WTC11 (cell line): ENCODE data around the gene SCYGR8. TPM values are rescaled to one million over a fixed set of nuclear protein-coding genes. Genes with fewer than 3 reads are reported as not detected.

ENCODE experiments used
- ATAC-seq: fragments of 200-7000 bp; cut with Tn5 transposase; 2 replicates; pipeline ENCODE4 v1.10.0; 2021; ENCODE audit warnings: mild to moderate bottlenecking, moderate library complexity
- CTCF ChIA-PET: fragments of 300-600 bp; sonication (Branson Sonifier 250); formaldehyde crosslinking; loops from one replicate; lab custom pipeline; 2021; ENCODE audit warnings: antibody characterized with exemption; lab: Charles Lee
- POLR2A ChIA-PET: fragments of 350-600 bp; sonication (Branson Sonifier 250); formaldehyde crosslinking; loops from one replicate; lab custom pipeline; 2021; ENCODE audit warnings: antibody characterized with exemption; lab: Charles Lee
- DNase-seq: peaks from one replicate; pipeline ENCODE4 v3.0.0; 2021; ENCODE audit warnings: low spot score
- H3K27ac Mint-ChIP-seq: 2 replicates; pipeline ENCODE4 v1.8.0; 2021; ENCODE audit warnings: mixed read lengths
- H3K27me3 Mint-ChIP-seq: 2 replicates; pipeline ENCODE4 v1.8.0; 2021; ENCODE audit warnings: low read depth, mild to moderate bottlenecking, moderate library complexity, mixed read lengths
- H3K36me3 Mint-ChIP-seq: 2 replicates; pipeline ENCODE4 v1.8.0; 2021; ENCODE audit warnings: mixed read lengths
- H3K4me1 Mint-ChIP-seq: 2 replicates; pipeline ENCODE4 v1.8.0; 2022; ENCODE audit warnings: mixed read lengths
- H3K4me3 Mint-ChIP-seq: 2 replicates; pipeline ENCODE4 v1.8.0; 2021; ENCODE audit warnings: mild to moderate bottlenecking, moderate library complexity, mixed read lengths
- H3K9me3 Mint-ChIP-seq: 2 replicates; pipeline ENCODE4 v1.8.0; 2021; ENCODE audit warnings: mixed read lengths
- AFF4 ChIP-seq: sonication (generic); formaldehyde crosslinking; IDR thresholded peaks from 2 replicates; pipeline ENCODE4 v1.8.1; 2023; ENCODE audit warnings: mild to moderate bottlenecking, missing genetic modification reagents, borderline replicate concordance
- ELF4 ChIP-seq: sonication (generic); formaldehyde crosslinking; IDR thresholded peaks from 2 replicates; pipeline ENCODE4 v1.8.1; 2022; ENCODE audit warnings: low read depth, mild to moderate bottlenecking, moderate library complexity, missing genetic modification reagents
- EMX1 ChIP-seq: fragments of 250-450 bp; sonication (Bioruptor Pico); IDR thresholded peaks from 2 replicates; pipeline ENCODE4 v1.8.0; 2021; ENCODE audit warnings: mild to moderate bottlenecking
- FOXK1 ChIP-seq: sonication (generic); formaldehyde crosslinking; IDR thresholded peaks from 2 replicates; pipeline ENCODE4 v1.8.0; 2022; ENCODE audit warnings: mild to moderate bottlenecking, moderate library complexity, missing genetic modification reagents
- FOXP1 ChIP-seq: sonication (generic); formaldehyde crosslinking; IDR thresholded peaks from 2 replicates; pipeline ENCODE4 v1.8.0; 2022; ENCODE audit warnings: missing genetic modification reagents, mild to moderate bottlenecking, moderate library complexity, borderline replicate concordance
- HMGXB4 ChIP-seq: sonication (generic); formaldehyde crosslinking; IDR thresholded peaks from 2 replicates; pipeline ENCODE4 v1.8.1; 2023; ENCODE audit warnings: mild to moderate bottlenecking, moderate library complexity, missing genetic modification reagents
- IRF2 ChIP-seq: sonication (generic); formaldehyde crosslinking; IDR thresholded peaks from 2 replicates; pipeline ENCODE4 v1.8.0; 2022; ENCODE audit warnings: low read depth, missing genetic modification reagents, borderline replicate concordance
- JAZF1 ChIP-seq: fragments of 250-450 bp; sonication (Bioruptor Pico); IDR thresholded peaks from 2 replicates; pipeline ENCODE4 v1.9.0; 2021; ENCODE audit warnings: moderate library complexity, mild to moderate bottlenecking, inconsistent platforms
- JUN ChIP-seq: sonication (generic); formaldehyde crosslinking; IDR thresholded peaks from 2 replicates; pipeline ENCODE4 v1.8.0; 2023; ENCODE audit warnings: mild to moderate bottlenecking, missing genetic modification reagents
- NFATC4 ChIP-seq: fragments of 250-450 bp; sonication (Bioruptor Pico); IDR thresholded peaks from 2 replicates; pipeline ENCODE4 v1.9.0; 2021; ENCODE audit warnings: mild to moderate bottlenecking
- NR3C1 ChIP-seq: sonication (generic); formaldehyde crosslinking; conservative IDR thresholded peaks from 2 replicates; pipeline ENCODE4 v1.8.1; 2023; ENCODE audit warnings: low read depth, mild to moderate bottlenecking, missing genetic modification reagents
- OVOL2 ChIP-seq: fragments of 250-450 bp; sonication (Bioruptor Pico); IDR thresholded peaks from 2 replicates; pipeline ENCODE4 v1.9.0; 2021; ENCODE audit warnings: mild to moderate bottlenecking, borderline replicate concordance
- RORB ChIP-seq: fragments of 250-450 bp; sonication (Bioruptor Pico); IDR thresholded peaks from 2 replicates; pipeline ENCODE4 v1.9.0; 2021; ENCODE audit warnings: mild to moderate bottlenecking
- SMAD4 ChIP-seq: sonication (generic); formaldehyde crosslinking; IDR thresholded peaks from 2 replicates; pipeline ENCODE4 v1.8.0; 2022; ENCODE audit warnings: mild to moderate bottlenecking, missing genetic modification reagents
- ZNF263 ChIP-seq: sonication (generic); formaldehyde crosslinking; IDR thresholded peaks from 2 replicates; pipeline ENCODE4 v1.8.1; 2022; ENCODE audit warnings: low read depth, mild to moderate bottlenecking, moderate library complexity, missing genetic modification reagents
- ZNF416 ChIP-seq: fragments of 250-450 bp; sonication (Bioruptor Pico); IDR thresholded peaks from 2 replicates; pipeline ENCODE4 v1.9.0; 2021; ENCODE audit warnings: mild to moderate bottlenecking, inconsistent platforms
- ZNF512 ChIP-seq: sonication (generic); formaldehyde crosslinking; IDR thresholded peaks from 2 replicates; pipeline ENCODE4 v1.8.1; 2022; ENCODE audit warnings: missing genetic modification reagents, borderline replicate concordance
- ZSCAN18 ChIP-seq: fragments of 250-450 bp; sonication (Bioruptor Pico); IDR thresholded peaks from 2 replicates; pipeline ENCODE4 v2.1.2; 2022; ENCODE audit warnings: mild to moderate bottlenecking, moderate library complexity
- total RNA-seq: library from RNA; stranded (reverse); gene quantifications from 3 replicates; pipeline ENCODE4 v1.2.3, GENCODE V29; 2021
- TF ChIP-seq, protein P1 (sequence below): fragments of 250-450 bp; sonication (Bioruptor Pico); conservative IDR thresholded peaks from 2 replicates; pipeline ENCODE4 v1.9.0; 2021; ENCODE audit warnings: mild to moderate bottlenecking
- TF ChIP-seq, protein P2 (sequence below): sonication (generic); formaldehyde crosslinking; IDR thresholded peaks from 2 replicates; pipeline ENCODE4 v1.8.1; 2023; ENCODE audit warnings: mild to moderate bottlenecking, missing genetic modification reagents, moderate library complexity
- TF ChIP-seq, protein P3 (sequence below): sonication (generic); formaldehyde crosslinking; conservative IDR thresholded peaks from 2 replicates; pipeline ENCODE4 v1.8.1; 2022; ENCODE audit warnings: mild to moderate bottlenecking, missing genetic modification reagents

Gene SCYGR8
- total RNA-seq, 1 experiment from 2014 or later: not detected

- Mint-ChIP-seq H3K4me1 (0 out of 2 replicates have a peak, but pooled peaks cover 3% of the 10 kb centered on the region), H3K9me3 (0 out of 2 replicates have a peak, but pooled peaks cover 10% of the 10 kb centered on the region), H3K27me3 (no peaks in the 10 kb centered on the region), H3K4me3 (no peak overlapping the region), H3K36me3 (peaks cover 23% of the 10 kb centered on the region), H3K27ac (no peak overlapping the region)
- ATAC-seq (peak; percentile 50; the same call in 1 of the 2 replicates), DNase-seq (no peak)
- ChIA-PET CTCF (no interaction called here), POLR2A (no interaction called here)
- no peak for TF ChIP-seq AFF4 (CRISPR knock-in tag)
- TF ChIP-seq, protein P1, sequence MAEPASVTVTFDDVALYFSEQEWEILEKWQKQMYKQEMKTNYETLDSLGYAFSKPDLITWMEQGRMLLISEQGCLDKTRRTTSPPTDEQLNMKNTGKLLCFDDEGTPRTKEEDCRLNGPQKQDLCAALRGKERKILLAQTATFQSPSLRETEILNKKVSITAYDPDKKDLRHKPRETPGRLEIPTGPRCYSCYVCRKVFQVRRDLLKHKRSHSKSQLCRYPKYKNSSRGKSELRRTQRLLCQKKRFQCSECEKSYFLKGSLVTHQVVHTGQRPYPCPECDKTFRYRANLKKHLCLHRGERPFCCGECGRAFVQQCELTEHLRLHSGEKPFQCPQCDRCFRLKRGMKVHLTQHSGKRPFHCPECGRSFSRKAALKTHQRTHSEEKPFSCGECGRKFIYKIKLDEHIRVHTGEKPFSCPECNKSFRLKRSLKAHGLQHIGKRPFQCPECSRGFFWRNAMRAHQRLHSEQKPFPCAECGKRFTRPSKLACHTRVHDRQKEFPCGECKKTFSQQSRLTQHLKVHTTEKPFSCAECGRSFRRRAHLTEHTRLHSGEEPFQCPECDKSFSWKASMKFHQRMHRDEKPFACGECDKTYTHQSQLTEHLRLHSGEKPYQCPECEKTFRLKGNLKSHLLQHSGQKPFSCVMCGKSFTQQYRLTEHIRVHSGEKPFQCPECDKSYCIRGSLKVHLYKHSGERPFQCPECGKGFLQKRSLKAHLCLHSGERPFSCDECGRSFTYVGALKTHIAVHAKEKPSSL (CRISPR knock-in tag): no peak
- TF ChIP-seq, protein P2, sequence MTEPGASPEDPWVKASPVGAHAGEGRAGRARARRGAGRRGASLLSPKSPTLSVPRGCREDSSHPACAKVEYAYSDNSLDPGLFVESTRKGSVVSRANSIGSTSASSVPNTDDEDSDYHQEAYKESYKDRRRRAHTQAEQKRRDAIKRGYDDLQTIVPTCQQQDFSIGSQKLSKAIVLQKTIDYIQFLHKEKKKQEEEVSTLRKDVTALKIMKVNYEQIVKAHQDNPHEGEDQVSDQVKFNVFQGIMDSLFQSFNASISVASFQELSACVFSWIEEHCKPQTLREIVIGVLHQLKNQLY (CRISPR knock-in tag): no peak
- TF ChIP-seq ZNF263 (CRISPR knock-in tag): no peak
- no peak for TF ChIP-seq JUN (CRISPR knock-in tag)
- TF ChIP-seq, protein P3, sequence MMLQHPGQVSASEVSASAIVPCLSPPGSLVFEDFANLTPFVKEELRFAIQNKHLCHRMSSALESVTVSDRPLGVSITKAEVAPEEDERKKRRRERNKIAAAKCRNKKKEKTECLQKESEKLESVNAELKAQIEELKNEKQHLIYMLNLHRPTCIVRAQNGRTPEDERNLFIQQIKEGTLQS (CRISPR knock-in tag): no peak
- TF ChIP-seq ZNF512: no peak
- no peak for TF ChIP-seq HMGXB4 (CRISPR knock-in tag)
- TF ChIP-seq SMAD4: no peak
- no peak for TF ChIP-seq OVOL2 (CRISPR knock-in tag)
- TF ChIP-seq RORB (CRISPR knock-in tag): no peak
- no peak for TF ChIP-seq FOXP1 (CRISPR knock-in tag)
- TF ChIP-seq FOXK1 (CRISPR knock-in tag): no peak
Measured at GRCh38 chr2:227703280-227703732, 42.4 kb upstream of the SCYGR8 start.

DNA sequence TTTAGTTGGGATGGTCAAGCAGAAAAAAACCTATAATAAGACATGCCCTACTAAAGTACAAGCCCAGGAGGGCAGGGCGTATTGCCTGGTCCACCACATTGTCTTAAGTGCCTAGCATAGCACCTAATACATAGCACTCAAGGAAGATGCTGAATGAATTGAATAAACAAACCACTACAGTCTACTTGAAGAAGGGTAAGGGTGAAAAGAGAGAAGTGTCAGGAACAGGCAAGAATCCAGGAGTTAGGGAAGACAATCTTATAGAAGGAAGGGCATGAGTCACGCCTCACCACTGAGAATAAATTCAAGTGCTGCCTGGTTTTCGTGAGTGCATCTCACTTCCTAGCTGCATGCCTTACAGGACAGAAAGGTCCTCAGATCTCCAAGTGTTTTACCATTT lies 41.7 kb upstream of the SCYGR8 start:
- no peak for ATAC-seq
- DNase-seq: no peak
- H3K27ac Mint-ChIP-seq: no peak overlapping the region
- 0 out of 2 replicates have a peak, but pooled peaks cover 3% of the 10 kb centered on the region for H3K4me1 Mint-ChIP-seq
- no peak overlapping the region for H3K4me3 Mint-ChIP-seq
- CTCF ChIA-PET: no interaction called here
- 0 out of 2 replicates have a peak, but pooled peaks cover 10% of the 10 kb centered on the region for H3K9me3 Mint-ChIP-seq
- peaks cover 20% of the 10 kb centered on the region for H3K36me3 Mint-ChIP-seq
- POLR2A ChIA-PET: interaction anchor here (0.5 kb wide), 1 partner anchor 18 kb away, joined by 4 read pairs; no protein-coding TSS in a partner anchor
- no peaks in the 10 kb centered on the region for H3K27me3 Mint-ChIP-seq
- TF ChIP-seq ZNF512 (no peak), ZNF263 (CRISPR knock-in tag) (no peak), FOXP1 (CRISPR knock-in tag) (no peak), EMX1 (CRISPR knock-in tag) (no peak), NFATC4 (CRISPR knock-in tag) (no peak), NR3C1 (CRISPR knock-in tag) (no peak), JAZF1 (no peak), ZNF416 (CRISPR knock-in tag) (no peak), ELF4 (CRISPR knock-in tag) (no peak), IRF2 (CRISPR knock-in tag) (no peak), ZSCAN18 (CRISPR knock-in tag) (no peak)
